Iris pigment epithelial cell (primary cell): ENCODE results near the gene VPS4A.
"Not testable (repeated sequence)": the region's sequence is repeated elsewhere in the genome, so short reads cannot be mapped to it uniquely, and the experiment has no call there.

Experiments used
- DNase-seq: peaks from one replicate; pipeline ENCODE4 v3.0.0-alpha.2; 2011; ENCODE audit warnings: low read depth

VPS4A gene

DNA sequence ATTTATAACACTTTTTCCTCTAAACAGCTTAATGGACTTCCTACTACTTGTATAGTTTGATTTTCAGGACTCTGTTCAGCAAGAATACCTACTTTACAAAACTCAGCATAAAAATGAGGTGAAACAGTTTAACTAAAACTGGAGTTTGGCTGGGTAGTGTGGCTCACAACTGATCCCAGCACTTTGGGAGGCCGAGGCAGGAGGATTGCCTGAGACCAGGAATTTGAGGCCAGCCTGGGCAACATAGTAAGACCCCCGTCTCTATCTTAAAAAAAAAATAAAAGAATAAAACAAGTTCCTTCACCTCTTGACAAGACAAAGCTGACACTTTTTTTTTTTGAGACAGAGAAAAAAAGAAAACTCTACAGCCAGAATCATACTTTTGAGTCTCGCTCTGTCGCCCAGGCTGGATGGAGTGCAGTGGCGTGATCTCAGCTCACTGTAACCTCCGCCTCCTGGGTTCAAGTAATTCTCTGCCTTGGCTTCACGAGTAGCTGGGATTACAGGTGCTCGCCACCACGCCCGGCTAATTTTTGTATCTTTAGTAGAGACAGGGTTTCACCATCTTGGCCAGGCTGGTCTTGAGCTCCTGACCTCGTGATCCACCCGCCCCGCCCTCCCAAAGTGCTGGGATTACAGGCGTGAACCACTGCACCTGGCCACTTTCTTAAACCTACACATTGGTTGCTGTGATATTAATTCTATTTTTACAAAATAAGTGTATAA lies 16.6 kb downstream of the VPS4A start:
- no peak for DNase-seq

DNA sequence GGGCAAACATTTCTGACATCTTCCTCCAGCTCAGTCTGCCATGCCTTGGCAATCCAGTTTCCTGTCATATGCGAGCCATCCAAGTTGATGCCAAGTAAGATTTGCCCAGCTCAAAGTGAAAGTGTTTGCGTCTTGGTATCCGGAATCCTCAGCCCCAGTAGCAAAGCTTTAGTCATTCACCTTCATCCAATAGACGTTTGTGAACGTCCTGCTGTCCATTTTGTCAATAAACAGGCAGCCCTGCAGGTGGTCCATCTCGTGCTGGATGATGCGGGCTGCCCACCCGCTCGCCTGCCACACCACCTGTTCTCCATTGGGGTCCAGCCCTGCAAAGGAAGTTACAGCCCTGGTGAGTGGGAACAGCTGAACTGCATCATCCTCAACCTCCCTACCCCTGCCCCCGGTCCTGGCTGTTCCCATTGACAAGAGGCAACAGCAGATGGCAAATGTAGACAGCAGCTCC lies 17.7 kb downstream of the VPS4A start:
- peak; percentile 42 for DNase-seq

DNA sequence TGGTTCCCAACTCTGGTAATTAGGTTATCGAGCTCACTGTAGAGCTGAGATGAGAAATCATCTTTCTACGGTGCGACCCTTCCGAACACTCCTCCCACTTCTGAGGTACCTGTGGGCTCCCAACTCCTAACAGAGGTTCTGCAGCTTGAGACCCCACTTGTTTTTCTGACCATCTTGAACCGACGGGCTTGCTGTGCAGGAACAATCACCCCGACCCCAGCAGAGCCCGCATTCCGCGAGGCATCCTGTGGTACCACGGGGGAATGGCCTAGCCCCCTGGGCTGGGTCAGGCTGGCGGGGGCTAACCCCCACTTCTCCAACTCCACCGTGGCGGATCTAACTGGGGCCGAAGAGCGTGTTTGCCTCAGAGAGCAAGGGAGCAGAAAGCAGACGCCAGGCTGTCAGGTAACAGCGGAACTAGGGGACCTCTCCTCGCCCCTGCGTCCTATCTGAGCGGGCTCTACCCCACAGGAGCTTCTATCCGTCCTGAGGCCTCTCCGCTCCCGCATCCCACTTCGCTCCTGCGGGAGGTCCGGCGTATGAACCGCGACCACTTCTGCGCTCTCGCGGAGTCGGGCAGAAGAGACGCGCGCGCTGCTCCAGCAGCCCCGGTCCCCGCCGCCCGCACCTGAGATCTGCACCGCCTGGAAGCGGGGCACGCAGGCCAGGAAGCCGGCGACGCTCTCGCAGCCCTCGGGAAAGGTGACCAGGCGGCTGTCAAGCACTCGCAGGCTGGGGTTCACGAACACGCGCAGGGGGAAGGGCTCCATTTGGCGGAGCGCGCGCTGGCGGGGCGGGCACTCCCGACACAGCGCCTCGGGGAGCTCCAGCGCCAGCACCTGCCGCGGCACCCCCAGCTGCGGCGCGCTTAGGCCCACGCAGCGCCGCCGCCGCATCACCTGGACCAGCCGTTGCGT lies 18.5 kb downstream of the VPS4A start:
- DNase-seq = peak; percentile 34

GRCh38 chr16:69330286-69331109 lies 19.3 kb downstream of the VPS4A start, which contains the start of gene PDF:
TSS of gene PDF (minus strand) at chr16:69330588. CDS start at chr16:69330570, 18 bp downstream.
- peak; percentile 94 for DNase-seq

DNA sequence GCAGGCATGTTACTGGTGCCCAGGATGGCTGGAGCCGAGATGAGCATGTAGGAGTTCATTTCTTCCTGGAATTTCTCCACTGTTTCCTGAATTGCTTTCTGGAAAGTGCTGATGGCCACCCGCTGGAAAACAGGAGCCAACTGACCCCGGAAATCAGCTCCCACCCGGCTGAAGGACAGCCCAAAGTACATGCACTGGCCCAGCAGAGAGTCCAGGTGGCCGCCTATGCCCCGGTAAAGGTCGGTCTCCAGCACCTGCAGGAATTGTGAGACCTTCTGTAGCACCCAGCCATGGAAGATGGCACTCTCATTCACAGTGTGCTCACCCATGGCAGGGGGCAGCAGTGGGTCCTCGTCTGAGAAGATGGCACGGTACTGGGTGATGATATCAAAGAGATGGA lies 23.5 kb downstream of the VPS4A start:
- DNase-seq = no peak

DNA sequence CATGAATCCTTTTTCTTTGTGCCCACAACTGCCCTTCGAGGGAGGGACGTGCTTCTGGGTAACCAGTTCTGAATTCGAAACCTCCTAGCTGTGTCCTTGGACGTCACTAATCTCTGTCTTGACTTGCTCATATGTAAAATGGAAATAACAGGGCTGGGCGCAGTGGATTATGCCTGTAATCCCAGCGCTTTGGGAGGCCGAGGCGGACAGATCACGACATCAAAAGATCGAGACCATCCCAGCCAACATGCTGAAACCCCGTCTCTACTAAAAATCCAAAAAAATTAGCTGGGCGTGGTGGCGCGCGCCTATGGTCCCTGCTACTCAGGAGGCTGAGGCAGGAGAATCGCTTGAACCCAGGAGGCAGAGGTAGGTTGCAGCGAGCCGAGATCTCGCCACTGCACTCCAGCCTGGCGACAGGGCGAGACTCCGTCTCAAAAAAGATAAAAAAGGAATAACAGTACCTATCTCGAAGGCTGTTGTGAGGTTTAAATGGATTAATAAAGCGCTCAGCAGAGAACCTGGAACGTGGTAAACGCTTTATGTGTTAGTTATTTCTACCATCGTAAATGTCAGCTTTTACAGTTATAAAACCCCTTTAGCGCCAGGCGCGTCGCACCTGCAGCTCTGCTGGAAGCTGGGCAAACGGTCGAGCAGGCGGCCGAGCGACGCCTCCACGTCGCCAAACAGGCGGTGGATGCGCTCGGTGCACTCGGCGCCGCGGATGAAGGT lies 27.6 kb downstream of the VPS4A start:
- DNase-seq = no peak

DNA sequence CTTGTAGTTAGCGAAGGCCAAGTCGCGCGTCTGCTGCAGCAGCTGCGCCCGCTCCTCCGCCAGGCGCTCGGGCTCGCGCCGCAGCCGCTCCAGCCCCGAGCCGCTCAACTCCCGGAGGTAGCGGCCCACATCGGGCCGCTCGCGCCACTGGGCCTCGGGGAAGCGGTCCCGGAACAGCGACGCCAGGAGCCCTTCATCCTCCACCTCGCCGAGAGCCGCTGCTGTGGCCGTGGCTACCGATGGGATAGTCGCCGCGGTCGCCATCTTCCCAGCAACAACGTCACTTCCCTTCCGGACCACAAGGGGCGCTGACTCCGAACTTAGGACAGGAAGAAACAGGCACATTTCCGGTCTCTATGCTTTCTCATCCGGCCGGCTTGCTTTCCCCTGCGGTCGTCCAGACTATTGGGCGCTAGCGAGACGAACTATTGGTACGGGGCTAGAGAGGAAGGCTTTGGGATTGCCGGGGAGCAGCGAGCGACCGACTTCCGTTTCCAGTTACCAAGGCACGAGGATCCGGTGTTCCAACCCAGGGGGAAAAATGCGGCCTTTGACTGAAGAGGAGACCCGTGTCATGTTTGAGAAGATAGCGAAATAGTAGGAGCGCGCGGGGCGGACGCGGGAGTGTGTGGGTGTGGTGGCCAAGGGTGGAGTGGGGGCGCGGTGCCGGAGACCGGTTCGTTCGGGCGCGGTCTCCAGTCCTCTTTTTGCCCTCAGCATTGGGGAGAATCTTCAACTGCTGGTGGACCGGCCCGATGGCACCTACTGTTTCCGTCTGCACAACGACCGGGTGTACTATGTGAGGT lies 28.3 kb downstream of the VPS4A start, which contains the start of the genes COG8 and NIP7:
Gene COG8, minus strand, starts transcription at position 276 of the 806 bp plus-strand sequence. Its CDS starts 12 bp downstream, at position 264.
Gene NIP7, plus strand, starts transcription at position 484 of the 806 bp plus-strand sequence. Its CDS starts 58 bp downstream, at position 542.
- peak; percentile 99 for DNase-seq

DNA sequence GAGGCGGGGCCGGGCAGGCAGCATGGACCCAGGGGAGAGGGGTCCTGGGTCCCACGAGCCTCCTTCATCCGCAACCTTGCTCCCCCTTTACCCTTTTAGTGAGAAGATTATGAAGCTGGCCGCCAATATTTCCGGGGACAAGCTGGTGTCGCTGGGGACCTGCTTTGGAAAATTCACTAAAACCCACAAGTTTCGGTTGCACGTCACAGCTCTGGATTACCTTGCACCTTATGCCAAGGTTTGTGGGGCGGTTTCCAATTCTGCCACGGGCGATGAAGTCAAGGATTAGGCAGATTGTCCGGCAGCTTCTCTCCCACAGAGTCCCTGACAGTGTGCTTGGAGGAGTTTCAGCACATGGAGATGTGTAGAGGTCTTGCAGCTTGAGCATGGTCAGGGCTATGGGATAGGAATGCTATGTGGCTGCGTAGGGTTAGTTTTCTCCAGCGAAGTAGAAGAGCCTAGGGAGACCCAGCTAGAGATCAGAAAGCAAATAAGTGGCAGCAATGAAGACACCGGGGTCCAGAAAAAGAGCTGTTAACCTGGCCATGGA lies 29.0 kb downstream of the VPS4A start:
- DNase-seq = peak; percentile 41

DNA sequence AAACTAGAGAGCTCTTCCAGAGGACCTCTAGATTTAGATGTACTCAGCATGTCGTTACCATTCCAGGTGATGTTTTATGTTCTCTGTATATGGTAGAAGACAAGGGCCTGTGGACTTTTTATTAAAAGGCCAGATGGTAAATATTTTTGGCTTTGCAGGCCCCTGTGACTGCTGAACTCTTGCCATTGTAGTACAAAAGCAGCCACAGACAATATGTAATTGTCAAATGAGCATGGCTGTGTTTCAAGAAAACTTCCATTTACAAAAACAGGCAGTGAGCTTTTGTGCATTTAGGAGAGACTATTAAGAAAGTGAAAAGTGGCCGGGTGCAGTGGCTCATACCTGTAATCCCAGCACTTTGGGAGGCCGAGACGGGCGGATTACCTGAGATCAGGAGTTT lies 33.0 kb downstream of the VPS4A start:
- DNase-seq = no peak

GRCh38 chr16:69345923-69346322 lies 34.8 kb downstream of the VPS4A start:
- DNase-seq = no peak

- no peak for DNase-seq
These were observed 35.5 kb downstream of the VPS4A start for GRCh38 chr16:69346683-69347082.

GRCh38 chr16:69348222-69348621 lies 37.1 kb downstream of the VPS4A start:
- no peak for DNase-seq

DNA sequence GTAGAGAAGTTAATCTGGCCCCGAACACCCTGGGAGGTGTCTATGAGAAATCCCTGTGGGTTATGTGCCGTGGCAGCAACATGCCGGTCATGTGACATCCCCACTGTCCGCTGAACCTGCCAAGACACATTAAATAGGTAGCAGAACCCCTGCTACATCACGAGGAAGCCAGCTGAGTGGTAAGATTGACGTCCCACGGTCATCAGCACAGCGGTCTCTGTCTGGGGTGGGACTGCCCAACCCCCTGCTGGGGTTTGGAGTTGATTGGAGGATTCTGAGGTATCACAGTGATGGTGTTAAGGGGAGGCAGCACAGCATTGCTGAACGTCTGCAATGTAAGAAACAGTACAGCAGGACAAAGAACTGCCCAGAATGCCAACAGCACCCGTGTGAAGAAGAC lies 38.4 kb downstream of the VPS4A start:
- no peak for DNase-seq

- DNase-seq = no peak
These were observed 39.5 kb downstream of the VPS4A start for GRCh38 chr16:69350536-69351133.

GRCh38 chr16:69351309-69352027 lies 40.3 kb downstream of the VPS4A start, which contains the start of gene TMED6:
TSS of gene TMED6 (minus strand) at chr16:69351786. CDS start at chr16:69351753, 33 bp downstream.
- no peak for DNase-seq

DNA sequence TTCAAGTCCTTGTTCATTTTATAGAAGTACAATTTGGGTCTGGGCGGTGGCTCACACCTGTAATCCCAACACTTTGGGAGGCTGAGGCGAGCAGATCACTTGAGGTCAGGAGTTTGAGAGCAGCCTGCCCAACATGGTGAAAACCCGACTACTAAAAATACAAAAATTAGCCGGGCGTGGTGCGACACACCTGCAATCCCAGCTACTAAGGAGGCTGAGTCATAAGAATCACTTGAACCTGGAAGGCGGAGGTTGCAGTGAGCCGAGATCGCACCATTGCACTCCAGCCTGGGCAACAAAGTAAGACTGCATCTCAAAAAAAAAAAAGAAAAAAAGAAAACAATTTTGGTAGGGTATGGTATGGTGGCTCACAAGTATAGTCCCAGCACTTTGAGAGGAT lies 48.9 kb downstream of the VPS4A start:
- not testable (repeated sequence) for DNase-seq

GRCh38 chr16:69363281-69363717 lies 52.1 kb downstream of the VPS4A start:
- no peak for DNase-seq

DNA sequence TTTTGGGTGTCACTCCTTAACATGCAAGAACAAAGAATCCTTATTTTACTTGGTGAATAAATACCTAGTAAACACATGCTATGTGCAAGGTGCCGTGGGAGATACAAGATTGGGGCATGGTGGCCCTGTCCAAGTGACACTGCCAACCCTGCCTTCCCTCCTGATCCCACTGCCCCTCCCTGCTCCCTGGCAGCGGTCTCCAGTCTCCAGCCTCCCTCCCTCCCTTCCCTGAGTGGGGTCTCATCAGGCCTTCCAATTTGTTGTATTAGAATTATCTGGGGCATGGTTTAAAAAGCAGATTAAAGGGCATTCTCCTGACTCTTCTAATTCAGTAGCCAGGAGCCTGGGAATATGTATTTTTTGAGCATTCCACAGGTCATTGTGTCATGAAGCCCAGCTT lies 52.9 kb downstream of the VPS4A start:
- DNase-seq = no peak

- DNase-seq = peak; percentile 66
These were observed 54.8 kb downstream of the VPS4A start for GRCh38 chr16:69365901-69366300.
